PC-3 (cell line): Measurements from ENCODE around the gene TEAD4. TPM values are rescaled to one million over a fixed set of nuclear protein-coding genes. Genes with fewer than 3 reads are reported as not detected.

Experiments
- ATAC-seq: fragments of 200-7000 bp; cut with Tn5 transposase; 2 replicates; pipeline ENCODE4 v1.9.1; 2020; ENCODE audit warnings: mild to moderate bottlenecking, moderate library complexity
- BruUV-seq: library from RNA; stranded (reverse); fragments of 400-500 nt; replicated peaks from 2 replicates; lab custom pipeline; 2021; lab: Mats Ljungman, UMichigan
- CTCF ChIA-PET: fragments of 300-600 bp; sonication (Branson Sonifier 250); formaldehyde crosslinking; loops from one replicate; lab custom pipeline; 2022; ENCODE audit warnings: antibody characterized with exemption; lab: Charles Lee
- POLR2A ChIA-PET: fragments of 300-600 bp; sonication (Branson Sonifier 250); formaldehyde crosslinking; loops from one replicate; lab custom pipeline; 2022; ENCODE audit warnings: antibody characterized with exemption; ENCODE audit not compliant: unreplicated experiment; lab: Charles Lee
- DNase-seq: peaks from one replicate; pipeline ENCODE4 v3.0.0-alpha.2; 2015
- H2AFZ ChIP-seq: fragments of 300-600 bp; sonication (generic); 2 replicates; pipeline ENCODE4 v1.6.0; 2016; ENCODE audit warnings: antibody characterized with exemption, low read length
- H3F3A ChIP-seq: fragments of 300-600 bp; sonication (generic); one replicate; pipeline ENCODE4 v1.6.0; 2017; ENCODE audit warnings: antibody characterized with exemption, low read length, control low read depth, mild to moderate bottlenecking; ENCODE audit not compliant: unreplicated experiment
- H3K27ac ChIP-seq: fragments of 300-600 bp; sonication (generic); 2 replicates; pipeline ENCODE4 v1.5.1; 2016; ENCODE audit warnings: mild to moderate bottlenecking, low read length
- H3K27me3 ChIP-seq: fragments of 300-600 bp; sonication (generic); 2 replicates; pipeline ENCODE4 v1.6.1; 2016; ENCODE audit warnings: low read length, mixed read lengths
- H3K36me3 ChIP-seq: fragments of 300-600 bp; sonication (generic); 2 replicates; pipeline ENCODE4 v1.6.1; 2016; ENCODE audit warnings: low read depth, mixed run types, low read length, mixed read lengths
- H3K4me1 ChIP-seq: fragments of 300-600 bp; sonication (generic); 2 replicates; pipeline ENCODE4 v1.5.1; 2016; ENCODE audit warnings: low read length; ENCODE audit not compliant: insufficient read depth
- H3K4me2 ChIP-seq: fragments of 300-600 bp; sonication (generic); 2 replicates; pipeline ENCODE4 v1.6.0; 2016; ENCODE audit warnings: low read length
- H3K4me3 ChIP-seq: fragments of 300-600 bp; sonication (generic); 2 replicates; pipeline ENCODE4 v1.5.1; 2016; ENCODE audit warnings: mild to moderate bottlenecking, low read length, mixed read lengths
- H3K79me2 ChIP-seq: fragments of 300-600 bp; sonication (generic); 2 replicates; pipeline ENCODE4 v1.6.1; 2017; ENCODE audit warnings: low read length, mixed read lengths
- H3K9ac ChIP-seq: fragments of 300-600 bp; sonication (generic); 2 replicates; pipeline ENCODE4 v1.6.0; 2016; ENCODE audit warnings: mild to moderate bottlenecking, low read length
- H3K9me2 ChIP-seq: fragments of 300-600 bp; sonication (generic); replicated peaks from 2 replicates; pipeline ENCODE4 v1.6.1; 2016; ENCODE audit warnings: mixed run types, low read length, mixed read lengths
- H3K9me3 ChIP-seq: fragments of 300-600 bp; sonication (generic); 2 replicates; pipeline ENCODE4 v1.6.1; 2016; ENCODE audit warnings: low read length, mixed read lengths
- H4K20me1 ChIP-seq: fragments of 300-600 bp; sonication (generic); 2 replicates; pipeline ENCODE4 v1.6.1; 2016; ENCODE audit warnings: low read length, mixed read lengths
- CTCF ChIP-seq: fragments of 300-600 bp; sonication (generic); conservative IDR thresholded peaks from 2 replicates; pipeline ENCODE4 v1.5.1; 2017; ENCODE audit warnings: antibody characterized with exemption, low read depth, mild to moderate bottlenecking, low read length
- EZH2 ChIP-seq: fragments of 300-600 bp; sonication (generic); IDR thresholded peaks from one replicate; pipeline ENCODE4 v1.6.1; 2017; ENCODE audit warnings: antibody characterized with exemption, mild to moderate bottlenecking, low read length; ENCODE audit not compliant: unreplicated experiment
- EZH2phosphoT487 ChIP-seq: fragments of 300-600 bp; sonication (generic); IDR thresholded peaks from 2 replicates; pipeline ENCODE4 v1.6.1; 2018; ENCODE audit warnings: mild to moderate bottlenecking, antibody characterized with exemption, low read length, borderline replicate concordance
- intact Hi-C: fragments of 100-400 bp; cut with micrococcal nuclease; formaldehyde crosslinking; loops from 2 replicates; pipeline ENCODE4 v1.9.0; 2023
- total RNA-seq: library from RNA; depleted of rRNA; stranded (reverse); fragments of >200 nt; gene quantifications from 2 replicates; pipeline ENCODE4 v1.2.3, GENCODE V29; 2014

TEAD4 gene
- total RNA-seq, 1 experiment from 2014 or later: 22.3 TPM

GRCh38 chr12:3085341-3086139 is 126.3 kb downstream of the TEAD4 start:
- Histone ChIP-seq H3K4me3 (no peak overlapping the region), H3K27me3 (no peaks in the 10 kb centered on the region), H3F3A (no peaks in the 10 kb centered on the region), H3K9ac (no peak overlapping the region), H2AFZ (no peak overlapping the region), H3K79me2 (no peaks in the 10 kb centered on the region), H3K36me3 (no peaks in the 10 kb centered on the region), H3K4me2 (no peak overlapping the region), H3K9me2 (no peaks in the 10 kb centered on the region), H4K20me1 (no peaks in the 10 kb centered on the region), H3K4me1 (no peaks in the 10 kb centered on the region), H3K27ac (no peak overlapping the region), H3K9me3 (no peaks in the 10 kb centered on the region)
- ATAC-seq: no peak
- BruUV-seq: no TSS peak
- intact Hi-C loops: no loop called here
- ChIA-PET POLR2A (no interaction called here), CTCF (no interaction called here)
- TF ChIP-seq EZH2 (no peak), EZH2phosphoT487 (no peak), CTCF (no peak)
- DNase-seq: no peak

- DNase-seq (no peak), ATAC-seq (no peak)
- Histone ChIP-seq H3K27me3 (no peaks in the 10 kb centered on the region), H2AFZ (no peak overlapping the region), H3K4me3 (no peak overlapping the region), H3K9ac (no peak overlapping the region), H3K9me3 (no peaks in the 10 kb centered on the region), H3K36me3 (no peaks in the 10 kb centered on the region), H3K27ac (no peak overlapping the region), H3F3A (no peaks in the 10 kb centered on the region), H3K79me2 (no peaks in the 10 kb centered on the region), H4K20me1 (no peaks in the 10 kb centered on the region), H3K9me2 (no peaks in the 10 kb centered on the region), H3K4me2 (no peak overlapping the region), H3K4me1 (no peaks in the 10 kb centered on the region)
- TF ChIP-seq CTCF (no peak), EZH2 (no peak), EZH2phosphoT487 (no peak)
- intact Hi-C loops: no loop called here
- POLR2A ChIA-PET: no interaction called here
- no TSS peak for BruUV-seq
- CTCF ChIA-PET: no interaction called here
These were observed 127.0 kb downstream of the TEAD4 start for GRCh38 chr12:3086211-3086610.

- Histone ChIP-seq H3K36me3 (no peaks in the 10 kb centered on the region), H3K4me2 (no peak overlapping the region), H3K27ac (no peak overlapping the region), H3K4me1 (no peaks in the 10 kb centered on the region), H3K27me3 (no peaks in the 10 kb centered on the region), H3K9ac (no peak overlapping the region), H3K4me3 (no peak overlapping the region), H3F3A (no peaks in the 10 kb centered on the region), H3K79me2 (no peaks in the 10 kb centered on the region), H3K9me2 (no peaks in the 10 kb centered on the region), H2AFZ (no peak overlapping the region), H3K9me3 (no peaks in the 10 kb centered on the region), H4K20me1 (no peaks in the 10 kb centered on the region)
- ChIA-PET CTCF (no interaction called here), POLR2A (no interaction called here)
- no peak for DNase-seq
- no peak for TF ChIP-seq EZH2
- no peak for TF ChIP-seq EZH2phosphoT487
- no peak for TF ChIP-seq CTCF
- BruUV-seq: no TSS peak
- ATAC-seq: no peak
- intact Hi-C loops: no loop called here
These were observed 127.6 kb downstream of the TEAD4 start for GRCh38 chr12:3086729-3087323.
